Cardiac muscle cell (in vitro differentiated cells and primary cell): ENCODE measurements around the gene GATB. TPM values are rescaled to one million over a fixed set of nuclear protein-coding genes. Genes with fewer than 3 reads are reported as not detected.

ENCODE experiments used
- DNase-seq, 2 donors: peaks; one replicate each; pipeline versions ENCODE4 v3.0.0 to v3.0.0-alpha.2; 2010 to 2017; ENCODE audit warnings: low read depth in 1 of 2, low spot score in 1 of 2
- H3K27ac ChIP-seq: fragments of 200-600 bp; sonication (generic); 2 replicates; pipeline ENCODE4 v1.5.1; 2016
- H3K27me3 ChIP-seq: fragments of 200-600 bp; sonication (generic); 2 replicates; pipeline ENCODE4 v1.6.0; 2016; ENCODE audit warnings: control low read depth
- H3K36me3 ChIP-seq: fragments of 200-600 bp; sonication (generic); 2 replicates; pipeline ENCODE4 v1.5.1; 2016; ENCODE audit warnings: control low read depth
- H3K4me1 ChIP-seq: fragments of 200-600 bp; sonication (generic); 2 replicates; pipeline ENCODE4 v1.8.1; 2017; ENCODE audit warnings: low read depth, mild to moderate bottlenecking, mixed run types
- H3K4me3 ChIP-seq: fragments of 200-600 bp; sonication (generic); 2 replicates; pipeline ENCODE4 v1.5.1; 2016; ENCODE audit warnings: mild to moderate bottlenecking
- H3K9me3 ChIP-seq: fragments of 200-600 bp; sonication (generic); 2 replicates; pipeline ENCODE4 v1.5.1; 2017; ENCODE audit warnings: low read depth, mild to moderate bottlenecking, control low read depth
- CTCF ChIP-seq: IDR thresholded peaks from 2 replicates; pipeline ENCODE4 v1.5.1; 2012; ENCODE audit warnings: low read depth, mild to moderate bottlenecking, low read length
- polyA plus RNA-seq: library from polyadenylated mRNA; unstranded; fragments of >200 nt; fragmentation: Nextera tagmentation; extraction: Ambion mirVana; gene quantifications from 2 replicates; pipeline ENCODE4 v1.2.1, GENCODE V29; 2016
- total RNA-seq: library from RNA; depleted of rRNA; stranded (reverse); fragments of >200 nt; gene quantifications from 2 replicates; pipeline ENCODE4 v1.2.3, GENCODE V29; 2016

The GATB gene, protein sequence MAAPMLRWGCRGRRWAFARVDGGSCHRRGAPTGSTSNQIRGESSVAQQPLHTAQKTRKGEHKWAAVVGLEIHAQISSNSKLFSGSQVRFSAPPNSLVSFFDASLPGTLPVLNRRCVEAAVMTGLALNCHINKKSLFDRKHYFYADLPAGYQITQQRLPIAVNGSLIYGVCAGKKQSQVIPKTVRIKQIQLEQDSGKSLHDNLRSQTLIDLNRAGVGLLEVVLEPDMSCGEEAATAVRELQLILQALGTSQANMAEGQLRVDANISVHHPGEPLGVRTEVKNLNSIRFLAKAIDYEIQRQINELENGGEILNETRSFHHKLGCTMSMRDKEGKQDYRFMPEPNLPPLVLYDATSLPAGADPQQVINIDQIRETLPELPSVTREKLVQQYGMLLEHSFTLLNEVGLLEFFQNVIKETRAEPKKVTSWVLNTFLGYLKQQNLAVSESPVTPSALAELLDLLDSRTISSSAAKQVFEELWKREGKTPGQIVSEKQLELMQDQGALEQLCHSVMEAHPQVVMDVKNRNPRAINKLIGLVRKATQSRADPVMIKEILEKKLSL
- total RNA-seq (24.4 and 38.1 TPM in 2 replicates), polyA plus RNA-seq (41.9 and 45.3 TPM in 2 replicates)

GRCh38 chr4:151760712-151761661, at the start of gene GATB:
GATB (minus strand) TSS chr4:151761007; CDS start chr4:151760982, 25 bp downstream.
- Histone ChIP-seq H3K4me1 (peaks cover 18% of the 10 kb centered on the region), H3K36me3 (peaks cover 8% of the 10 kb centered on the region), H3K27me3 (no peaks in the 10 kb centered on the region), H3K9me3 (no peaks in the 10 kb centered on the region), H3K4me3 (peak within 1 kb of the TSS; percentile 68), H3K27ac (peak within 1 kb of the TSS; percentile 80)
- TF ChIP-seq CTCF: peak; percentile 49
- peak; percentile 97 to 98 for DNase-seq

DNA sequence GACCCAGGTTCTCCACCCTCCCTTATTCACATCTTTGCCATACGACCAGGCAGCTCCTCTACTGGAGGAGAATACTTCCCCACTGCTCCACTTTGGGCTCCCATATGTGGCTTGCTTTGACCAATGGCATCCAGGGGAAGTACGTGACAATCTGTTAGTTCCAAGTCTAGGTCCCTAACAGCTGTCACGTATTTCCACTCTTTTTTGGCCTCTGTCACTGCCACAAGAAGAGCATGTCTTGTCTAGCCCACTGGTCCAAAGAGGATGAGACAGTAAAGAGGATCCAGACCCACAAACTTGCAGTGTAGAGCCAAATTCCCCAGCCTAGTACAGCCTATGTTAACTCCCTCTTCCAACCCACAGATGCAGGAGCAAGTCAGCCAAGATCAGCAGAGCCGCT, 49.7 kb upstream of the GATB start:
- no peak overlapping the region for H3K27ac ChIP-seq
- H3K27me3 ChIP-seq: no peaks in the 10 kb centered on the region
- no peaks in the 10 kb centered on the region for H3K36me3 ChIP-seq
- DNase-seq: no peak
- H3K9me3 ChIP-seq: no peaks in the 10 kb centered on the region
- no peak for TF ChIP-seq CTCF
- H3K4me1 ChIP-seq: peaks cover 30% of the 10 kb centered on the region
- H3K4me3 ChIP-seq: no peak overlapping the region

- no peaks in the 10 kb centered on the region for H3K9me3 ChIP-seq
- H3K4me3 ChIP-seq: no peak overlapping the region
- DNase-seq: no peak
- H3K36me3 ChIP-seq: no peaks in the 10 kb centered on the region
- no peaks in the 10 kb centered on the region for H3K27me3 ChIP-seq
- H3K27ac ChIP-seq: no peak overlapping the region
- TF ChIP-seq CTCF: no peak
- peaks cover 30% of the 10 kb centered on the region for H3K4me1 ChIP-seq
These were observed 48.9 kb upstream of the GATB start for GRCh38 chr4:151809716-151810115.

DNA sequence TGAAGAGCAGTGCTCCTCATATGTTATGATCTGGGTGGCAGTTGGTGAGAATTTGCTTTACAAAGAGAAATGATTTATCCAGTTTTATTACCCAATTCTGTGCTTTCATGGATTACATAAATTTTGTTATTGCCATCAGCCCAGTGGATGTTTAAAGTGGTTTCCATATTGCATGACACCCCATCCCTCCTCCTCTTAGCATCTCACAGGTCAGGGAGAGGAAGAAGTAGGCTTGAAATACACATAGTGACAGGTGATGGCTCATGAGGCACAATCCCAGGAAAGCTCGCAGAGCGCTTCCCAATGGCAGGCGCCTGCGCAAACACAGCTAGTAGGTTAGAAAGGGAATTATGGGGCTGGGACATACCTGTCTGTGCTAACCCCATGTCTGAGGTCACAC, 47.7 kb upstream of the GATB start:
- no peak for DNase-seq
- Histone ChIP-seq H3K27ac (peak overlapping the region; percentile 100), H3K9me3 (no peaks in the 10 kb centered on the region), H3K27me3 (no peaks in the 10 kb centered on the region), H3K36me3 (no peaks in the 10 kb centered on the region), H3K4me1 (peaks cover 30% of the 10 kb centered on the region), H3K4me3 (no peak overlapping the region)
- no peak for TF ChIP-seq CTCF

GRCh38 chr4:151808120-151808529, 47.3 kb upstream of the GATB start:
- Histone ChIP-seq H3K4me1 (peaks cover 30% of the 10 kb centered on the region), H3K27ac (peak overlapping the region; percentile 100), H3K27me3 (no peaks in the 10 kb centered on the region), H3K36me3 (no peaks in the 10 kb centered on the region), H3K9me3 (no peaks in the 10 kb centered on the region), H3K4me3 (no peak overlapping the region)
- peak in 1 of 2 donors; percentile 12 for DNase-seq
- TF ChIP-seq CTCF: no peak
